ENCODE measurements around the gene LGI2. TPM values are rescaled to one million over a fixed set of nuclear protein-coding genes. Genes with fewer than 3 reads are reported as not detected.

LGI2 gene
- total and polyA plus RNA-seq, 4 donors: 0.18 to 1.8 (median 0.88) TPM

- Histone ChIP-seq H3K27me3 (ENCODE audit: control insufficient read depth in 3 of 3, insufficient read depth in 3 of 3, low read length in 2 of 3) (peaks cover 0 to 5% (median 4%) of the 10 kb centered on the region in 3 donors), H3K4me1 (ENCODE audit: control insufficient read depth in 5 of 5, insufficient read depth in 5 of 5, low read length in 5 of 5) (peaks cover 0 to 38% (median 10%) of the 10 kb centered on the region in 5 donors), H3K9ac (ENCODE audit: insufficient read depth in 1 of 2, low read length in 2 of 2) (no peak overlapping the region), H3K4me3 (no peak overlapping the region), H3K36me3 (ENCODE audit: control insufficient read depth in 4 of 4, insufficient read depth in 4 of 4, low read length in 4 of 4) (peaks cover 0 to 3% (median 0%) of the 10 kb centered on the region in 4 donors), H3K27ac (ENCODE audit: low read depth in 1 of 2, low read length in 1 of 2) (no peak overlapping the region), H3K9me3 (ENCODE audit: control insufficient read depth in 4 of 4, insufficient read depth in 3 of 4, low read length in 3 of 4) (peaks cover 0 to 6% (median 0%) of the 10 kb centered on the region in 4 donors)
- WGBS, 2 donors: 31 to 38% methylated on average over 19 of the region's 19 CpGs
- no peak for TF ChIP-seq CTCF (IDR thresholded peaks at IDR 0.05; ENCODE audit: control extremely low read depth, extremely low read depth)
- DNase-seq: peak in 2 of 3 donors; percentile 41 to 49
- no peak for ATAC-seq (ENCODE audit: insufficient read depth, low FRiP score)
These were observed 1.1 kb downstream of the LGI2 start for GRCh38 chr4:25029479-25030276.

- ATAC-seq (ENCODE audit: insufficient read depth, low FRiP score): no peak
- H3K4me1 ChIP-seq (ENCODE audit: control insufficient read depth in 5 of 5, insufficient read depth in 5 of 5, low read length in 5 of 5): peaks cover 0 to 35% (median 9%) of the 10 kb centered on the region in 5 donors
- no peak overlapping the region for H3K9ac ChIP-seq (ENCODE audit: insufficient read depth in 1 of 2, low read length in 2 of 2)
- no peak overlapping the region for H3K27ac ChIP-seq (ENCODE audit: low read depth in 1 of 2, low read length in 1 of 2)
- DNase-seq: no peak
- H3K36me3 ChIP-seq (ENCODE audit: control insufficient read depth in 4 of 4, insufficient read depth in 4 of 4, low read length in 4 of 4): peaks cover 0 to 3% (median 0%) of the 10 kb centered on the region in 4 donors
- H3K9me3 ChIP-seq (ENCODE audit: control insufficient read depth in 4 of 4, insufficient read depth in 3 of 4, low read length in 3 of 4): peaks cover 0 to 3% (median 0%) of the 10 kb centered on the region in 4 donors
- H3K4me3 ChIP-seq: no peak overlapping the region
- 86 to 92% methylated on average over 3 of the region's 3 CpGs for WGBS, 2 donors
- TF ChIP-seq CTCF (IDR thresholded peaks at IDR 0.05; ENCODE audit: control extremely low read depth, extremely low read depth): no peak
- peaks cover 0 to 5% (median 4%) of the 10 kb centered on the region in 3 donors for H3K27me3 ChIP-seq (ENCODE audit: control insufficient read depth in 3 of 3, insufficient read depth in 3 of 3, low read length in 2 of 3)
These were observed 1.9 kb downstream of the LGI2 start for GRCh38 chr4:25028851-25029250.

- peaks cover 0 to 4% (median 1%) of the 10 kb centered on the region in 3 donors for H3K27me3 ChIP-seq (ENCODE audit: control insufficient read depth in 3 of 3, insufficient read depth in 3 of 3, low read length in 2 of 3)
- DNase-seq: peak; percentile 81 to 91 (median 90)
- no peak overlapping the region for H3K9ac ChIP-seq (ENCODE audit: insufficient read depth in 1 of 2, low read length in 2 of 2)
- peaks cover 0 to 17% (median 0%) of the 10 kb centered on the region in 5 donors for H3K4me1 ChIP-seq (ENCODE audit: control insufficient read depth in 5 of 5, insufficient read depth in 5 of 5, low read length in 5 of 5)
- TF ChIP-seq CTCF (IDR thresholded peaks at IDR 0.05; ENCODE audit: control extremely low read depth, extremely low read depth): no peak
- no peak for ATAC-seq (ENCODE audit: insufficient read depth, low FRiP score)
- H3K4me3 ChIP-seq: no peak overlapping the region
- peaks cover 0 to 3% (median 0%) of the 10 kb centered on the region in 4 donors for H3K36me3 ChIP-seq (ENCODE audit: control insufficient read depth in 4 of 4, insufficient read depth in 4 of 4, low read length in 4 of 4)
- no peak overlapping the region for H3K27ac ChIP-seq (ENCODE audit: low read depth in 1 of 2, low read length in 1 of 2)
- H3K9me3 ChIP-seq (ENCODE audit: control insufficient read depth in 4 of 4, insufficient read depth in 3 of 4, low read length in 3 of 4): no peaks in the 10 kb centered on the region
- 80 to 91% methylated on average over 1 of the region's 1 CpG for WGBS, 2 donors
These were observed 8.0 kb downstream of the LGI2 start for GRCh38 chr4:25022766-25023165.
